Activated CD8-positive, alpha-beta memory T cell treated with anti-CD3 and anti-CD28 coated beads for 1 hour (primary cell): ENCODE results near the gene ADRM1.

Source experiments
- DNase-seq, 2 donors: peaks; one replicate each; pipeline ENCODE4 v3.0.0-alpha.2; 2020; ENCODE audit warnings: low read depth in 1 of 2; ENCODE audit errors: extremely low read depth in 1 of 2

ADRM1 gene

DNA sequence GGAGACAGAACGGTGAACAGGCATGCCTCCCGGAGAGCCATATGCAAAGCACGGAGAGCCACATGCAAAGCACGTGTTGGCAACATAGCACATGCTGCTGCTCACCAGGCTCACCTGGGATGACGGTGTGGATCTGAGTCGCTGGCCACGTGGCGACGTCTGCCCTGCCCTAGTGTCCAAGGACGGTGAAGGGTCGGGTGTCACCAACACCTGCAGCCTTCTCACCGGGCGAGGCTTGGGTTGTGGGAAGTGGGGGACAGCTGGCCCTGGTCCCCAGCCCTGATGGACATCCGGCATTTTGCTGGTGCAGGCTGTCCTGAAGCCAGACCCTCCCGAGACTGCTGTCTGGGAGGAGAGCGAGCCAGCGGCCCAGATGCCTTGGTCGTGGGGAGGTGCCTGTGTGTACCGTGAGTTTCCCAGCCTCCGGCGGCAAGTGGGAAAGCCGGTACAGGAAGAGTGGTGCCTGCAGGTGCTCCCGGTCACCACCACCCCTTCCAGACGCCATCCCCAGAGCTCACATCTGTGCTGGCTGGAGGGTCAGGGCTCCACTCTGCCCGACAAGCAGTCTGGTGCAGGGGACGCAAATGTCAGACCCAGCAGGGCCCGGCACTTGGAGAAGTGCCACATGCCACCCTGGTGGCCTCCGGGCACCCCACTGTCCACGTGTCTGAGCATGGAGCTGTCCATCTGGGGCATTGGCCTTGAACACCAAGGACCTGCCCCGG is 5.9 kb upstream of the ADRM1 start:
- DNase-seq, result no peak

DNA sequence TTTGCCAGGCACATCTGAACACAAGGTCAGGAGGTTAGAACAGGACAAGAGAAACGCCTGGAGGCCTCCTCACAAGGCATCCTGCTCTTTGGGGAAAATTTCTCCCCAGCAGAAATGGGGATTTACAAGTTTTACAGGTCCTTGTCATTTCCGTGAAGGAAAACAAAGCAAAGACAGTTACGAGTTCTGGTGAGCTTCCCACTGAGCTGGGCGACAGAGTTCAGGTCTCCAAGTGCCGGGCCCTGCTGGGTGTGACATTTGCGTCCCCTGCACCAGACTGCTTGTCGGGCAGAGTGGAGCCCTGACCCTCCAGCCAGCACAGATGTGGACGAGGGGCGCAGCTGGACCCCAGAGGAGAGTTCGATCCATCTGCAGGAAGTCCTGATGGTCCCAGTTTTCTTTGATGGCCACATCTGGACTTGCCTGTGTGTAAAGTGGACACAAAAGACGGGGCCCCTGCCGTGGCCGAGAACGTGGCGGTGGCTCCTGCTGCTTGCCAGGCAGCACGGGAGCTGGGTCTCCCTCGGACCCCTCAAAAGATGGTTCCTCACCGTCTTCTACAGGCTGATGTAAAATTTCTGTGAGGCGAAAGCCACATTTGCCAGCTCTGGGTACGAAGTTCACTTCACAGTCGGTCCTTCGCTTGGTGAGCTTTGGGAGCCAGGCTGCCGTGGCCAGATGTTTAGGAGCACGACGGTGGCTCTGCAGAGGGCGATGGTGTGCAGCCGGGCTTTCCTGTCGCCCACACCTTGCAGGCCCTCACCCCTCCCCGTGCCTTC is 5.2 kb upstream of the ADRM1 start:
- no peak for DNase-seq

DNA sequence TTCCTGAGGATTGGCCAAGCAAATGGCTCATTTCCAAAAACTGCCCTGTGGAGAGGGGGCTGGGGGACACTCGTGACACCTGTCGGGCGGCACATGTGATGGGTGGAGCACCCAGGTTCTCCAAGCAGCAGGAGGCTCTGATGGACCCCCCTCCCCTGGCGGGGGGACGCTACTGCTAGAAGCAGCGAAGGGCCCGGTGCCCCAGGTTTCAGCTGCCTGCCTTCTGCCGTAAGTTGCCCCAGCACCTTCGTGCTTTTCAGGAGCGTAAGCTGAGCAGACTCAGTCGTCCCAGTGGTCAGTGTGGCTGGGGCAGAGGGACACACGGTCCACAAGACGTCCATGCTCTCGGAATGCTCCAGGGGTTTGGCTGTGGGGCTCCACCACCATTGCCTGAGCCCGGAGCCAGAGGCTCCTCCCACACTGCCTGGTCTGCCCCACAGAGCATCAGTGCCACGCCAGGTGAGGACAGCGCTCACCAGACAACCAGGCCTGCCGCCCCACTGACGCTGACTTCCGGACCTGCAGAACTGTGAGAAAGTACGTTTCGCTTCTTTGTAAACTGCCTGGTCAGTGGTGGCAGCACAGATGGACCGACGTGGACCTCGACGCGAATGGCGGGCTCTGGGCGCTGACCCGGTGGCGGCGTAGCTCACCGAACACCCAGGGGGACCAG is 4.1 kb upstream of the ADRM1 start:
- DNase-seq, result no peak

DNA sequence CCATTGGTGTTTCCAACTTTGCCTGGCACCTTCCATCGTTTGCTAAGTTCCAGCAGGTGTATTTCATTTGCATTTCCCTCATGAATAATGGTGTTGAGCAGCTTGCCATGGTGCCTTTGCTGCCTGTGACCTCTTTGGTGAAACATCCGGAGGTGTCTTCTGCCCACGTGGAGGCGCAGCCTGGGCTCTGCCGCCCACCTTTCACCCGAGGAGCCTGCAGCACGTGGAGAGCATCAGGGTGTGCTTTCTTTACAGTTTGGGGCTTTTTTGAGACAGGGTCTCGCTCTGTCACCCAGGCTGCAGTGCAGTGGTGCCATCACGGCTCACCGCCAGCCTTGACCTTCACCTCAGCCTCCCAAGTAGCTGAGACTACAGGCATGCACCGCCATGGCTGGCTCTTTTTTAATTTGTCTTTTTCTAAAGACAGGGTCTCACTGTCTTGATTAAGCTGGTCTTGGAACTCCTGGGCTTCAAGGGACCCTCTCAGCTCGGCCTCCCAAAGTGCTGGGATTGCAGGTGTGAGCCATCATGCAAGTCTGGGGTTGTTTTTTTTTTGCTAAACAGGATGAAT is 3.0 kb upstream of the ADRM1 start:
- DNase-seq, result no peak

DNA sequence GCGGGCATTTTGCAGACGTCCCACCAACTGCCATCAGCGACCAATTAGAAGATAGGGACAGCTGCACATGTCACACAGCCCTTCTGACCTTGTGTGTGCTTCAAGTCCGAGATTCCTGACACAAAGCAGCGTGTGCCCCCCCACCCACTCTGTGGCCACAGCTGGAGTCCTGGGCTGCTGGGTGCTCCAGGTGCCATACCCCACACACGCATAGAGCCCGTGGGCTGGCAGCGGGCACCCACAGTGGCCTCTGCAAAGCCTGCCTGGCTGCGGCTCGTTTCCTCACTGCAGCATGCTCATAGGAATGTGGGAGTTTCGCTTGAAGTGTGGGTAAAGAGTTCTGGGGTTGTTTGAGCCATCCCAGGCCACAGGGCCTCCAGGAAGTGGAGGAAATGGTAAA is 2.5 kb upstream of the ADRM1 start:
- no peak for DNase-seq

DNA sequence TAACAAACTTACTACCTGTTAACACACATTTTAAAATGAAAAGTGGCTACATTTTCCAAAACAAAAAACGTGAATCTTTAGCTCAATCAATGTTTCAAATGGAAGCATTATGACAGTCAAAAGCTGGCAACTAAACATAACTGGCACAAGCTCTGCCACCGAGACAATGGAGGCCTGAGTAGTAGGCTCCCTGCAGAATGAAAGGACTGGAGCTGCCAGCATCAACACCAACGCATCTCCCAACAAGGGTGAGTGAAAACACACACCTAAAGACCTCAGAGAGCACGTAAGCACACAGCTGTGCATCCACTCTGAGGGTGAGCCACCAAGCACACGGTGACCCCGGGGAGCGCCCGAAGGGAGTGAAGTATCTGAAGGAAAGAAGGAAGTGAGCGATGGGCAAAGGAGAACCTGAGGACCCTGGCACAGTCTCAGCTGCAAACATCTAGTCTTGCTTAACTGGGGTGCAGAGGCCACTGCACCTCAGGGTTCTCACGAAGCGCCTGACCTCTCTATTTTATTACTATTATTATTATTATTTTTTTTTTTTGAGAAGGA is 1.6 kb upstream of the ADRM1 start:
- no peak for DNase-seq

DNA sequence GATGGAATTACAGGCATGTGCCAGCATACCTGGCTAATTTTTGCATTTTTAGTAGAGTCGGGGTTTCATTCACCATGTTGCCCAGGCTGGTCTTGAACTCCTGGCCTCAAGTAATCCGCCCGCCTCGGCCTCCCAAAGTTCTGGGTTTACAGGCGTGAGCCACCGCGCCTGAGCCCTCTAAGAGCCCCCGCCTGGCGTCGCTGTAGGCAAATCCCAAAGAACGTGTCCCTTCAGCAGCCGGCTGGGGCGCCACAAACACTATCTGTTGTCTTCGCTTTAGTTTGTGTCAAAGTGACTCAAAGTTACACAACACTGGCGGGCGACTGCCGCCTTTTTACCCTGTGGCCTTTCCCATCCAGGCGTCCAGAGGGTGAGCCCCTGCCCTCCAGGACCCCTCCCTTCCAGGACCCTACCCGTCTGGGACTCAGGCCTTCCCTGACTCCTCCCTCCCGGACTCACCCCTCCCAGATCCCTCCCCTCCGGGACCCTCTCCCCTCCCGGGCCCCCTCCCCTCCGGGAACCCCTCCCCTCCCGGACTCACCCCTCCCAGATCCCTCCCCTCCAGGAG is 940 bp upstream of the ADRM1 start:
- peak; percentile 67 to 68 for DNase-seq

- no peak for DNase-seq
Measured at GRCh38 chr20:62303062-62303339, 204 bp downstream of the ADRM1 start.

GRCh38 chr20:62303340-62304226 is 786 bp downstream of the ADRM1 start:
- DNase-seq, result no peak

GRCh38 chr20:62304331-62305148 is 1.7 kb downstream of the ADRM1 start:
- DNase-seq, result no peak

DNA sequence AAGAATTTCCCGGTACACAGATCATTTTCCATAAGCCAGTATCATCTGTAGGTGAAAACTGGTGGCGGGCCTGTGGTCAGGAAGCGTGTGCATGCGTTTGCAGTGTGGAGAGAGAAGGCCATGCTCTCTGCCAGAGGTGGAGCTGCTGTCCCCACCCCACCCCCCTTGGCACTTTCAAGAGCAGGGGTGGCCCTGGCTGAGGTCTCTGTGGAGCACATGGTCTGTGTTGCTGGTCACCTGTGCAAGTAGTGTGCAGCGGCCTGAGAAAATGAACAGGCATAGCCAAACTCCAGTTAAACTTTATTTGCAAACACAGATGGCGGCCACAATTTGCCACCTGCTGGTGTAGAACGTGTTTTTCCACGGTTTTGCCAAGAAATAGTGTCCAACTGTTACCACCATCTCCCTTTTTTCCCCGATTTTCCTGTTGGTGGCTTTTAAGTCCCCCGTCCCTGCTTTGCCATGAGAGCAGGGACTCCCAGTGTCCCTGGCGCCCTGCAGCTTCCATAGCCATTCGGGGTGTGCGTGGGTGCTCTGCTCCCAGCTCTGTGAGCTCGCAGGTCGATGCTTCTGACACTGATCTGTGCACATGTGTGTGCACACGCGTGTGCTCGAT is 2.5 kb downstream of the ADRM1 start:
- no peak for DNase-seq

- DNase-seq, result no peak
Measured at GRCh38 chr20:62305765-62306413, 3.1 kb downstream of the ADRM1 start.

DNA sequence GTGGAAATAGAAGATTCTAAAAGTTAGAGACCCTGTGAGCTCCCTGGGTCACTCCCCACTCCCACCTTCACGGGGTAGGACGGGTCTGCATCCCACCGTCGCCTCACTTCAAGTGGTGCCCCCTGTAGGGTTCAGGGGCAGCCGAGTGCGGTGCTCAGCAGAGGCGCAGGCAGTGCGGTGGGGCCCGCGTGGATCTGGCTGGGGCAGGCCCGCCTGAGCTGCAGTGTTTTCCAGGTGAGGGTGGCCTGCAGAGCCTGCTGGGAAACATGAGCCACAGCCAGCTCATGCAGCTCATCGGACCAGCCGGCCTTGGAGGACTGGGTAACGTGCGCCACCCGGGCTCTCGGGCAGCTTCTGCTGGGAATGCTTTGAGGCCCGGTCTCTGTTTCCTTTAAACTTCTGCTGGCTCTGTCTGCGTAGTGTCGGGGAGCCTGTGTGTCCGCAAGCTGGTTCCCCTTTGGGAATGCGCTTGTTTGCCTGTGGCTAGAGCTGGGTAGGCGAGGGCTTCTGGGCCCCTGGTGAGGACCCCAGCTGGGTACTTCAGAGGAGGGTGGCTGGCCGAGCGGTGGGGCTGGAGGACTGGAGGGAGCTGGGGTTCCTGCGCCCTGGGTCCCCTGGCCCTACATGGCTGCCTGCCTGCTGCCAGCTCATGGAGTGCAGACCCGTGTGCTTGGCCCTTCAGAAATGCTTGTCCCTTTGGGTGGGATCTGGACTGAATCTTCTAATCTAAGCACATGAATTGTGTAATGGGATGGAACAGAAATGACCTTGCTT is 3.8 kb downstream of the ADRM1 start:
- DNase-seq, result no peak

- DNase-seq, result no peak
Measured at GRCh38 chr20:62307226-62308101, 4.7 kb downstream of the ADRM1 start.

- no peak for DNase-seq
Measured at GRCh38 chr20:62308102-62308822, 5.5 kb downstream of the ADRM1 start.
